ENCODE results near the gene OR2AG2.

DNA sequence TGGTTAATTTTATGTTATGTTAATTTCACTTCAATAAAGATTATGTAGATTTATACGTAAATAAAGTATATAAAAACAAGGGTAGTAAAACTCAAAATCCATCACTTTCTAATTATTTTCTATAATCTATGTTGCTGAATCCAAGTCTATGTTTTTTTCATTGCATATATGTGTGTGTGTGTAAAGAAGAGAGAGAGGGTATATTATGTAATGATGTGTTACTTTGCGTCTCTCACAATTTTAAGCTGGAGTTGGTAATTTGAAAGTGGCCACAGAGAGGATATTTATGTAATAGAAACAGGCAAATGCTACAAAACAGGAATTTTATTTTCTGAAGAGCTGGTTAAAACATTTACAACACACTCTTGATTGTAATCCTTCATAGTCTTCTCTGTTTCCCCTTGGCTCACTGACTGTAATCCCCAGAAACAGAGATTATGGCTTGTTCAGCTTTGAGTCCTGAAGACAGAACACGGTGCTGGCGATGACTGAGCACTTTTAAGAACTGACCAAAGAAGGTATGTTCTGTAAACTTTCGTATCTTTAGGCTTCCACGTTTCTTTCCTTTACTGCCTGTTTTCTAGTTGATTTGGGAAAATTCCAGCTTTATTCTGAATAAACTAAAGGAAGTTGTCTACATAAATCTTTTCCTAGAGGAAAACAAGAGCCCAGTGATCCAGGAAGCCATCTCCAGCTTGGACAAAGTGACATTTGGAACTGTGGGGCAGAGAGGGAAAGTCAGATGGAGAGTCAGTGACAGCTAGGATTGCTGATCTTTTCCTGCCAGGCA, 43.6 kb downstream of the OR2AG2 start:
- TF ChIP-seq, protein P1, sequence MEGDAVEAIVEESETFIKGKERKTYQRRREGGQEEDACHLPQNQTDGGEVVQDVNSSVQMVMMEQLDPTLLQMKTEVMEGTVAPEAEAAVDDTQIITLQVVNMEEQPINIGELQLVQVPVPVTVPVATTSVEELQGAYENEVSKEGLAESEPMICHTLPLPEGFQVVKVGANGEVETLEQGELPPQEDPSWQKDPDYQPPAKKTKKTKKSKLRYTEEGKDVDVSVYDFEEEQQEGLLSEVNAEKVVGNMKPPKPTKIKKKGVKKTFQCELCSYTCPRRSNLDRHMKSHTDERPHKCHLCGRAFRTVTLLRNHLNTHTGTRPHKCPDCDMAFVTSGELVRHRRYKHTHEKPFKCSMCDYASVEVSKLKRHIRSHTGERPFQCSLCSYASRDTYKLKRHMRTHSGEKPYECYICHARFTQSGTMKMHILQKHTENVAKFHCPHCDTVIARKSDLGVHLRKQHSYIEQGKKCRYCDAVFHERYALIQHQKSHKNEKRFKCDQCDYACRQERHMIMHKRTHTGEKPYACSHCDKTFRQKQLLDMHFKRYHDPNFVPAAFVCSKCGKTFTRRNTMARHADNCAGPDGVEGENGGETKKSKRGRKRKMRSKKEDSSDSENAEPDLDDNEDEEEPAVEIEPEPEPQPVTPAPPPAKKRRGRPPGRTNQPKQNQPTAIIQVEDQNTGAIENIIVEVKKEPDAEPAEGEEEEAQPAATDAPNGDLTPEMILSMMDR (IDR thresholded peaks at IDR 0.05), result no peak
- no peak for TF ChIP-seq POLR2A (IDR thresholded peaks at IDR 0.05)
